Muscle of arm (tissue), 12 donors: Measurements from ENCODE around the gene C11orf42. TPM values are rescaled to one million over a fixed set of nuclear protein-coding genes. Genes with fewer than 3 reads are reported as not detected.

ENCODE experiments used
- DNase-seq: peaks from one replicate; pipeline ENCODE4 v3.0.0-alpha.2; 2013
- polyA plus RNA-seq, 12 donors: library from polyadenylated mRNA; unstranded; fragments of 120-200 nt; gene quantifications; one replicate each; pipeline ENCODE4 v1.2.1, GENCODE V29; 2013; ENCODE audit not compliant: insufficient read length in 12 of 12

C11orf42 gene
- polyA plus RNA-seq, 12 donors: 0.11 to 0.58 (median 0.25) TPM; not detected in 3

- DNase-seq: no peak
Measured at GRCh38 chr11:6253197-6253596, 47.8 kb downstream of the C11orf42 start.

GRCh38 chr11:6258141-6258540, 52.8 kb downstream of the C11orf42 start:
- no peak for DNase-seq

GRCh38 chr11:6258571-6259081, 53.3 kb downstream of the C11orf42 start:
- DNase-seq: no peak

- DNase-seq: no peak
Measured at GRCh38 chr11:6260207-6260726, 54.9 kb downstream of the C11orf42 start.

Other genes starting within 250 kb of the C11orf42 start
- gene OR56A5, start 237.1 kb upstream of the C11orf42 start, polyA plus RNA-seq: not detected
- not detected for gene OR52L1, start 218.6 kb upstream of the C11orf42 start, polyA plus RNA-seq
- under 1 TPM in 2 of 12 donors, not detected in 10; 0.08 TPM for gene OR56A4, start 198.6 kb upstream of the C11orf42 start, polyA plus RNA-seq
- not detected for gene OR56A1, start 174.8 kb upstream of the C11orf42 start, polyA plus RNA-seq
- not detected for gene OR56B4, start 97.9 kb upstream of the C11orf42 start, polyA plus RNA-seq
- gene OR52B2, start 35.2 kb upstream of the C11orf42 start, polyA plus RNA-seq: not detected
- gene OR52W1, start 6.3 kb upstream of the C11orf42 start, polyA plus RNA-seq: under 1 TPM in 1 of 12 donors, not detected in 11; 0.15 TPM
- gene FHIP1B, start 29.1 kb downstream of the C11orf42 start, polyA plus RNA-seq: 10 to 100 TPM in 11 of 12 donors, not detected in 1; 19.2 to 53.0 (median 26.6) TPM
- under 1 TPM in 7 of 12 donors, not detected in 5; 0.10 to 0.36 (median 0.16) TPM for gene CNGA4, start 33.5 kb downstream of the C11orf42 start, polyA plus RNA-seq
- under 1 TPM in 2 of 12 donors, not detected in 10; 0.07 to 0.25 TPM for gene CCKBR, start 54.3 kb downstream of the C11orf42 start, polyA plus RNA-seq
- gene CAVIN3, start 114.9 kb downstream of the C11orf42 start, polyA plus RNA-seq: 10 to 100 TPM in 11 of 12 donors, not detected in 1; 18.1 to 37.8 (median 21.3) TPM
- gene SMPD1, start 184.9 kb downstream of the C11orf42 start, polyA plus RNA-seq: 10 to 100 TPM in 10 of 12 donors, 1 to 10 TPM in 1, not detected in 1; 9.7 to 28.5 (median 23.4) TPM
- gene APBB1, start 213.5 kb downstream of the C11orf42 start, polyA plus RNA-seq: 10 to 100 TPM in 11 of 12 donors, not detected in 1; 20.5 to 32.5 (median 28.1) TPM
- 1 to 10 TPM in 10 of 12 donors, not detected in 2; 1.1 to 6.6 (median 1.8) TPM for gene HPX, start 235.4 kb downstream of the C11orf42 start, polyA plus RNA-seq